HG02943 (cell line): ENCODE results near the gene DMBT1.

Experiments
- ATAC-seq: cut with Tn5 transposase; IDR thresholded peaks from one replicate; pipeline ENCODE4 v1.9.1; 2021; ENCODE audit warnings: mild to moderate bottlenecking, low read depth, moderate library complexity; ENCODE audit not compliant: unreplicated experiment

Gene DMBT1

DNA sequence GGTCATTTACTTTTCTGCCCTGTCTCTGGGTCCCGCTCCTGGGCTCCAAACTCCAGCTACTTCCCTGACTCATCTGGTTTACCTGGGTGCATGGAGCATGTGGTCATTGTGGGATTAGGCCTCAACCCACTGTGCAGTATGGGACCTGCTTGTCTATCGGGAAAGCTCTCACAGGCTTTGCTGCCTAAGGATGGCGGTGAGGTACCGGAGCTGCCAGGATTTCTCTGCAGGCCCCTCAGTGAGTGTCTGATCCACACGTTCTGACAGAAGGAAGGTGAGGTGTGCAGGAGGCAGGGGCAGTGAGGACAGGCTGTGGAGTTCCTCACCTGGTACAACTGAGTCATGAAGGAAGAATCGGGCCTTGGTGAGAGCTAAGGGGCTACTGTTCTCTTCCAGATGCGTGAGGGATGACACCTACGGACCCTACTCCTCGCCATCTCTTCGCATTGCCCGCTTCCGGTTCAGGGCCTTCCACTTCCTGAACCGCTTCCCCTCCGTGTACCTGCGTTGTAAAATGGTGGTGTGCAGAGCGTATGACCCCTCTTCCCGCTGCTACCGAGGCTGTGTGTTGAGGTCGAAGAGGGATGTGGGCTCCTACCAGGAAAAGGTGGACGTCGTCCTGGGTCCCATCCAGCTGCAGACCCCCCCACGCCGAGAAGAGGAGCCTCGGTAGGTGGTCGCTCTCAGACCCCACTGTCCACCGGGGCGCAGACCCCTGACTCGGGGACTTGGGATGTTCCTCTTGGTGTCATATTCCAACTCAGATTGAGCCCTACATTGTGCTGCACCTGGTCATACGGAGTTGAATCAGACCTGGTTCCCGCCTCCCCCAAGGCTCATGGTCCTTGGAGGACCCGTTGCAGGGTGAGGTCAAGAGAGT is 82.4 kb downstream of the DMBT1 start:
- no peak for ATAC-seq

GRCh38 chr10:122643931-122644534 is 83.5 kb downstream of the DMBT1 start:
- no peak for ATAC-seq

DNA sequence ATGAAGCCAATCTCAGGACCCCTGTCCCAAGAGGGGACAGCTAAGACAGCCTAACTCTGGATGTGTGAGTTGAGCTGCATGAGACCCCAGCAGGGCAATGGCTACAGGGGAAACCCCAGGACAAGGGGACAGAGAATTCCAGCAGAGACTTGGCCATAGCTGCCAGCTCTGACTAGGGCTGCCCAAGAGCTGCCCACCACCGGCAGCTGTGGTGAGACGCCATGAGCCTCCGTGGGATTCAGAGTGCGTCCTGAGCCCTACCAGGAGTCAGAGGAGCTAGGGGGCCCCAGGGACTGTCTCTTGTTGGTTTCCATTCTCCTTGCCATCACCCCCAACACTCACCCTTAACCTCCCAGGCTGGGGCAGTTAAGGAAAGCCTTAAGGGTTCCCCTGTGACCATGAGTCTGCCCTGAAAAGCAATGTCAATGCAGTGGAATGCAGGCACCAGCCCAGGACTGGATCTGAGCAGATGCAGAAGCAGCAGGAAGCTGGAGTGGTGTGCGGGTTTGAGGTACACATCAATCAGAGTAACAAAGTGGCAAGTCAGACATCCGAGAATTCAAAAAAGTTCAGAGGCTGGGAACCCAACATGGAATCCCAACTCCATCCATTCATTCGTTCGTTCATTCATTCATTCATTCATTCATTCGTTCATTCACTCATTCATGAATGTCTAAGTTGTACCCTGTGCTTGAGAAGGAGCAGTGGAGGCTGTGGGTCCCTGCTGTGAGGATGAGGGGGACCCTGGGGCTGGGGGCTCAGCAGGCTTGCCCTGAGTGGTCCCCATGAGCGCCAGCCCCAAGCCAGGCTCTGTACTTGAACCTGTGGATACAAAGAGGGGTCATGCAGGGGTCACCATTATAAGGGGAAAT is 86.2 kb downstream of the DMBT1 start:
- ATAC-seq, result no peak

DNA sequence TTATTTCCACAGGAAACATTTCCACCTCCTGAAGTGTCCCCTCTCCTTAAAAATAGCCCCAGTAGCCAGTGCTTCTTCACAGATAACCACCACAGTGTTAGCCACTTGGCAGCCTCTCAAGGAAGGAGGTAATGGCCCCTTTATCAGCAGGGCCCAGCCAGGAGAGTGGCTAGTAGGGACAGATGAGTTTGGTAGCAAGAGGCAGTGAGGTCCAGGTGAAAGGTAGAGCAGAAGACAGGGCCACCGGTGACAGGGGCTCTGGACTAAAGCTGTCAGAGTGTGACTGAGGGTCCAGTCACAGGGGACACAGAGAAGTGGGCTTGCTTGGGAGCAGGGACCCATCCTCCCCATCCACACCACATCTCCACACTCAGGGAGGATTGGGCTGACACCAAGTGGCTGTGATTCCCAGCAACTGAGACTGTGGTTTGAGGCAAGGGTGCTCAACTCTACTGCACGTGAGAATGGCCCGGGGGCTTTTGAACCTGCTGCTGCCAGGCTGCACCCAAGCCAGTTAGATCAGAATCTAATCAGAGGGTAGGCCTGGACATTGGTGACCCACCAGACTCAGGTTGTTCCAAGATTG is 86.9 kb downstream of the DMBT1 start:
- ATAC-seq, result no peak

- ATAC-seq, result no peak
These were observed 88.3 kb downstream of the DMBT1 start for GRCh38 chr10:122648599-122649428.

DNA sequence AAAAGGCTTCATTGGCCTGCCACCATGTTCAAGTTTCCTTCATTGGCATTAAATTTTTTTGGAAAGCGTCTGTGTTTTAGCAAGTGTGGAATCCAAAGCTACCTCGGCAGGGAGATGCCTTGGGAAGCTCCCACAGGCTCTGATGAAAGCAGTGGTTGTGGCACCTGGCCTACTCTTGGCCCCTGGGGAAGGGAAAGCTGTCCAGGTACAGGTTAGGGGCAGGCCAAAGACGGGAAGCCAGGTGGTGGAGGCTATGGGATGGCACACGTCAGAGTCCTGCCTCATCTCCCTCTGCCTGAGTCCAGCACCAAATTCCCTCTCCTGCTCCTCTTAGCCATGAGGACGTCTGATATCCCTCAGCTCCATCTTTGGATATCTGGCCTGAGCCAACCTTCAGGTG is 89.3 kb downstream of the DMBT1 start:
- ATAC-seq, result no peak

DNA sequence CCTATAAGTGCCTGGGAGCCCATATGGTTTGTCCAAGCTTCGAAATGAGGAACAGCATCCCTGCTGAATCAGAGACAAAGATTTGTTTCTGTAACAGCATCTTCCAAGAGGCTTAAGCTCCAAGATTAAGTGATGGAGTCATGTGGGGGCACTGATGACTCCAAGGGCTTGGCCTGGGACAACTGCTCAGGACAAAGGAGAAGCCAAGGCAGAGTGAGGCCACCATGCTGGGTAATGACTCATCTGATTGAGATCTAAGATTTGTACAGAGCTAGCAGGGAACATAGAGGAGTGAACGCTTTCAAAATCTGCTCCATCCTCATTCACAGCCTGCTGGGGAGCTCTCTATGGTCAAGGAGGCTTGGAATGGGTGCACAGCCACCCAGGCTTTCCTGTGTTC is 89.8 kb downstream of the DMBT1 start:
- ATAC-seq, result no peak

GRCh38 chr10:122655524-122656307 is 95.2 kb downstream of the DMBT1 start:
- no peak for ATAC-seq

DNA sequence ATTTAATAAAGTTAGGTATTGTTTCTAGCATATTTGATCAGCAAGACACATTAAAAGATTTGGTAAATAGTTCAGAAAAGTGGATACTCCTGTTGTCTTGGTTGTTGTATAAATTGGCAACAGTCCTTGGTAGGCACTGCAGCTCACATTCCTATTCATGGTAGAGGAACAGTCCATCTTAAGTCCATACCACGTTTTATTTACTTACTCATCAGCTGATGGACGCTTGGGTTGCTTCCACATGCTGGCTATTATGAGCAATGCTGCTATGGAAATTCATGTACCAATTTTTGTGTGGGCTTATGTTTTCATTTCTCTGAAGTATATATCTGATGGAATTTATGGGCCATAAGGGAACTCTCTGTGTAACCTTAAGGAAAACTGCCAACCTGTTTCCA is 95.8 kb downstream of the DMBT1 start:
- ATAC-seq, result no peak

DNA sequence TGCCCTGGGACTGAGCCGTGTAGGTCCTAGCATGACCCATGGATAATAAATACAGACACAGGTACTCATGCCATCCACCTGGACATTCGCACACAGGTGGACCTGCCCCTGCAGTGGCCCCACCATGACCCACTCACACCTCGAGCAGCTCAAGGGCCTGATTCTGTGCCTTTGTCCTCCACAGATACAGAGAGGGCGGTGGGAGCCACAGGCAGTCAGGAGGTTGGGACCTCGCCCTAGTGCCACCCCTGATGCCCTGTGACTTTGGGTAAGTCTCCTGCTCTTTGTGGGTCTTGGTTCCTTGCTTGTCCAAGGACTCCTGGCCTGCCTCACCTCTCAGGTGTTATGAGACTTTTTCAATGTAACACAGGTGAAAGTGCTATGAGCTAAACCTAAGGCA is 96.2 kb downstream of the DMBT1 start:
- ATAC-seq, result no peak

DNA sequence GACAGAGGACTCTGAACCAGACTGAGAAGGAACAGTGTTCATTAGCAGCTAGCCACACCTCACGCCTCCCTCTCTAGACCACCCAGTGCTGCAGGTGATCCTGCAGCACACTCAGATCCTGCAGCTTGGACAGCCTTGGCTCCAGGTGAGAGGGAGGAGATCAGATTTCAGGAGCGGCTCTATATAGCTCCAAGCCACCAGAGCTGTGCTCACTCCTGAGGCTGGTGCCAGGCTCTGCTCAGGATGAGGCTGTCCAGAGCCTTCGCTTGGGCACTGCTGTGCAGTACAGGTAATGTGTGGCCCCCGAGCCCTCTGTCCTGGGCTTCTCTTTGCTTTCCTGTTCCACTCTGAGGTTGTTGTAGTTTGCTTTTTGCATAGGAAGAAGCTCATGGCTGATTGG is 96.7 kb downstream of the DMBT1 start:
- no peak for ATAC-seq

DNA sequence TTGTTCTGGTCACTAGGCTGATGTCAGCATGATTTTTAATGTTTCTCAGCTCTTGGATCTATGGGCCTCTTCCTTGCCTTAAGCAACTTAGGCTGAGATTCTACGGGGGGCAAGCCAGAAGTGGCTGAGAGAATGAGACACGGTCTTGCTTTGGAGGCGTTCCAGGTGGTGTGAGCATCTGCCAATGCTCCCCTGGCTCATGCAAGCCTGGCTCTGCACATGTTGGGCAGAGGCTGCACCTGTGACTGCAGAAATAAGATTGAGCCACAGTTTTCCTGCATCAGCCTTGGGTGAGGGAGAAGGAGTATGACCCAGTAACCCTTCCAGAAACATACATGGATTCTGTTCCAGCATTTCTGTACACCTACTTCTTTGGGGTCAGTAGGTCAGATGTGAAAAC is 97.2 kb downstream of the DMBT1 start:
- no peak for ATAC-seq

GRCh38 chr10:122658356-122659049 is 97.9 kb downstream of the DMBT1 start:
- ATAC-seq, result no peak

DNA sequence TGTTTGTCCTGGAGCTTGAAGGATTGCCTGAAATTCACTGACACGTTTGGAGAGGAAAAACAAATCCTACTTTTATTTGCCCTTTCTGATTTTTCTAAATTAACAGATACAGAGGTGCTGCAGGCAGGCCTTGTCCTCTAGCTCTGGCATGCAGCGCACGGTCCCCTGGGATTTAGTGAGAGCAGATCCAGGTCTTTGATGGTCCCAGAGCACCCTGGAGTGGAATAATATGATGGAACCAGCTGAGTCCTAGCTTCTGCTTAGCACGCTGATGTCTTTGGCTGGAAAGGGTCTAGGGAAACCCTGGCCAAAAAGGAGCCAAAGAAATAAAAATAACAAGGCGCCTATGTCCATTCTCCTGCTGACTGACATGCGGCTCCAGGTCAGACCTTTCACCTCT is 98.6 kb downstream of the DMBT1 start:
- ATAC-seq, result no peak

DNA sequence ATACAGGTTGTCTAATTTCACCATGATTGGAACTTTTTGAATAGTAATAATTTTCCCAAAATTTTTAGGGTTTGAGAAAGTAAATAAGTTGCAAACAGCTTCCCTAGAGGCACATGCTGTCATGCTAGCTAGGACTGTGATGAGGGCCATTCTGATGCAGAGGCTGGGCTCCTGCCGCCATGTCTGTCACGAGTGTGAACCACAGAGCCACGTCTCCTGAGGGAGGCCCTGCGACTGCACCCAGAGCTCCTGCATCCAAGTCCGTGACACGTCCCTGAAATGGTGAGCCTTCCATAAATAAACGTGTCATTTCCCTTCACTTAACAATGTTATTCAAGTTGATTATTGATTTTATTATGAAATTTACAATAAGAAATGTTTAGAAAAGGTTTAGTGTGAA is 99.1 kb downstream of the DMBT1 start:
- ATAC-seq, result no peak

- ATAC-seq, result no peak
These were observed 100.1 kb downstream of the DMBT1 start for GRCh38 chr10:122660696-122661095.

DNA sequence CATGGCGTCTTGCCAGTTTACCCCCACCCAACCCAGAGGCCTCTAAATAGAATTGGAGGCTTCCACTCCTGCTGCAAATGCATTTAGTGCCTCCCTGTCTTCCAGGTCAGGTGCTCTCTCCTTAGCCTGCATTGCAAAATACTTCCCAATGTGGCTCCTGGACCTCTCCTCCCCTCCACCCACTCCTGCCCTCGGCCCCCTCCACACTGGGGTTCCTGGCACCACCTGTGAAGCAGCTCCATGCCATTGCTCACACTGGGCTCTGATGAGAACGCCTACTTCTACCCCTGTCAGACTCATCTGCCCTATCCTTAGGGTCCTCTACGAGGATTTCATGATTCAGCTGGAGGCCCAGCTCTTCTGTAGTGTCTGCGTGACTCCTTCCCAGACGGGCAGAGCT is 101.7 kb downstream of the DMBT1 start:
- ATAC-seq, result no peak

DNA sequence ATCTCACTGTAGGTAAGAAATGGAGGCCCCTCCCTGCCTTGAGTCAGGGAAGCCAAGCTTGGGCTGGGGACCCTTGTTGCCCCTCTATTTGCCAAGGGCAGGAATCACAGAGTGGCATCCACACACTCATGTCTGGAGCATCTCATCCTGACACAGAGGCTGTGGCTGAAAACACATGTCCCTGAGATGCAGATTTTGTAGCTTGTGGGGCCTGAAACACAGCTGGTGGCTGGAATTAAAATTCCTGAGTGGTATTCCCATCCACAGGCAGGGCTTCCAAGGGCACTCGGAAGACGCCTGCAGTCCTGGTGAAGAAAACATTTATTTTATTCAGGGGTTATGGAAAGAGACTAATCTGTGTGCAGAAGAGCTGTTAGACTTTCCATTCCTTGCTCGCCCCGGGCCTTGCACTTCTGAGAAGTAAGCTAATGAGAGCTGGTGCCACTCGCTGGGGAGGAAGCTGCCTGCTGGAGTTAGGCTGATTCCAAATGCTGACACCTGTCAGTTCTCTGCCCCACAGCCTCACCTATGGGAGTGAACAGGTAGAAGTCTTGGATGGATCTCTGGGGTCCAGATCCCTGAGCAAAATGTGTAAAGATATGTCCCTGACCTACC is 103.1 kb downstream of the DMBT1 start:
- no peak for ATAC-seq
